GM21423 (cell line): Measurements from ENCODE around the gene DDX24.

Experiments used
- ATAC-seq: cut with Tn5 transposase; IDR thresholded peaks from one replicate; pipeline ENCODE4 v1.9.1; 2021; ENCODE audit warnings: mild to moderate bottlenecking, moderate library complexity; ENCODE audit not compliant: unreplicated experiment

The DDX24 gene, protein sequence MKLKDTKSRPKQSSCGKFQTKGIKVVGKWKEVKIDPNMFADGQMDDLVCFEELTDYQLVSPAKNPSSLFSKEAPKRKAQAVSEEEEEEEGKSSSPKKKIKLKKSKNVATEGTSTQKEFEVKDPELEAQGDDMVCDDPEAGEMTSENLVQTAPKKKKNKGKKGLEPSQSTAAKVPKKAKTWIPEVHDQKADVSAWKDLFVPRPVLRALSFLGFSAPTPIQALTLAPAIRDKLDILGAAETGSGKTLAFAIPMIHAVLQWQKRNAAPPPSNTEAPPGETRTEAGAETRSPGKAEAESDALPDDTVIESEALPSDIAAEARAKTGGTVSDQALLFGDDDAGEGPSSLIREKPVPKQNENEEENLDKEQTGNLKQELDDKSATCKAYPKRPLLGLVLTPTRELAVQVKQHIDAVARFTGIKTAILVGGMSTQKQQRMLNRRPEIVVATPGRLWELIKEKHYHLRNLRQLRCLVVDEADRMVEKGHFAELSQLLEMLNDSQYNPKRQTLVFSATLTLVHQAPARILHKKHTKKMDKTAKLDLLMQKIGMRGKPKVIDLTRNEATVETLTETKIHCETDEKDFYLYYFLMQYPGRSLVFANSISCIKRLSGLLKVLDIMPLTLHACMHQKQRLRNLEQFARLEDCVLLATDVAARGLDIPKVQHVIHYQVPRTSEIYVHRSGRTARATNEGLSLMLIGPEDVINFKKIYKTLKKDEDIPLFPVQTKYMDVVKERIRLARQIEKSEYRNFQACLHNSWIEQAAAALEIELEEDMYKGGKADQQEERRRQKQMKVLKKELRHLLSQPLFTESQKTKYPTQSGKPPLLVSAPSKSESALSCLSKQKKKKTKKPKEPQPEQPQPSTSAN

DNA sequence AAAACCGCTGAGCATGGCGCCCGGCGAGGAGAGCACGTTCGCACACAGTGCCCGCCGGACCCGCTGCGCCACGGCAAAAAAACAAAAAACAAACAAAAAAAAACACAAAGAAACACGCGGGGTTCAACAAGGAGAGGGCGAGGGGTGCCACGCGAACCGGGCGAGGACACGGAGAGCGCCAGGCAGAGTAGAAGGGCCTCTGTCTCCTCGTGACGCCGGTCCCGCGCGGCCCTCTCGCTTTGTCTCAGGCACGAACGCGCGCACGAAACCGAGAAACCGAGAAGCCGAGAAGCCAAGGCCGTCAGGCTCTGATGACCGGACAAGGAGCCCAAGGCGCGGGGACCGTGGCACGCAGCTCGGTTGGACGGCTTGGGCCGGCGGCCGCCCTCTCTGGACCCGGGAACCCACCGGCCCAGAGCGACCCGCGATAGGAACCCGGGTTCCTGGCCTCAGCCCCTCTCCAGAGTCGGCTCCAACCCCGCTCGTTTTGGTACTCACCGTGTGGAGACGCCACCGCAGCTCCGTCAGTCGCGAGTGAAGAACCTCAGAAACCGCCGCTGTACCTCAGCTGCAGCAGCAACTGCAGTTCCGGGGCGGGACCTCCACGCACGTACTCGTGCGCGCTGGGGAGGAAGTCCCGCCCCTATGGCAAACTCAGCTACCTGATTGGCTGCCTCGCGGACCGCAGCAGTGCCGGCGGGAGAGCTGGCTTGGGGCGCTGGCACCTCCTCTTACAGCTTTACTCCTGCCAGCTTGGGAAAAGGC, at the start of gene DDX24, which contains the start of gene IFI27L1:
Gene DDX24, minus strand, starts transcription at position 582 of the 765 bp plus-strand sequence. CDS start 1,460 bp downstream, outside the sequence.
Gene IFI27L1, plus strand, starts transcription at position 690 of the 765 bp plus-strand sequence. CDS start 15,628 bp downstream, outside the sequence.
- peak; percentile 98 for ATAC-seq

DNA sequence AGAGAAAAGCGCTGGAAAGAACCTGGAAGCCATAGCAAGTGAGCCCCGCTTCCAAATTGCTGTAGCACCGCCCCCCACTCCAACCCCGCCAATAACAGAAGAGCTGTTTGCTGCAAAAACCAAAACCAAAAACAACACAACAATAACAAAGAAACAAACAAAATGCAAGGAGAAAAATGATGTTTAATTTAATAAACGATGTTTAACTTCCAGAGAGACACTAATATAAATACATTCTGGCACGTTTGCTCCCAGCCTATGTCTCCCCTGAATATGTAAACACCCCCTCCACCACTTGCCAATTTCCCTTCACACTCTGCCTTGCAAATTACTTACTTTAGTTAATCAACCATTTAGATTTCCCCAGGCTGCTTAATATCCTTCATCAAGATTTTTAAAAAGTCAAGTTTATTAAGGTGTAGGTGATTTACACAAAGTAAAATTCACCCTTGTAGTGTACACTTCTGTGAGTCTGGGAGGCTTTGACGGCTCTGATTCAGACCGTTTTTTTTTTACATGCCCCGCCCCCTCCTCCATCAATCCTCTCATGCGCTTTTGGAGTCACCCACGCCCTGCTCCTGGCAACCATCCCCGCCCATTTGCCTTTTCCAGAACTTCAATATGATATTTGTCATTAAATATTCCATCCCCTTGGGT, 48.9 kb upstream of the DDX24 start:
- ATAC-seq, result no peak

DNA sequence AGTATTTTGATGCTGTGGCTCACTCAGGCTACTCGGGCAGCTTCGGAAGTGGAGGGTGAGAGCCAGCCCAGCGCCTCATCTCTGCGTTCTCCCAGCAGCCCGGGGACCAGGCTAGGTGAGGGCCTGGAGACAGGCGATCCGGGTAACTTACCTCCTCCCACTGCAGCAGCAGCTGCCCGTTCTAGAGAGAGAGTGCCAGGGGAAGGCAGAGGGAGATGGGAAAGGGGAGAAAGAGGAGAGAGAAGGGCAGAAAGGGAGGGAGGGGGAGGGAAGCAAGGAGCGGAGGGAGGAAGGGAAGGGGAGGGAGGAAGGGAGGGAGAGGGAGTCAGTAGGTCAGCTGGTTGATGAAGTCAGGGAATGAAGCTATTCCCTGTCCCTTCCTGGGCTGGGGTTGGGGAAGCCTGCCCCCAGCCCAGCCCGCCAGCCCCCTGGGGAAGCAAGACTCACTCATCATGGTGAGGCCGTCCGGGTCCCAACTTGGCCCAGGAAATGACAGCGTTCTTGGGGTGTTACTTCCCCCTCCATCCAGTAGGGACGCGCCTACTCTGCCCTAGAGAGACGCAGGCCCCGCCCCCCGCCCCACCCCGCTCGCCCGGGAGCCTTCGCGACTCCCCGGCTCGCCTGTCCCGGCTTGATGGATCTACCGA, 48.2 kb upstream of the DDX24 start, which contains the start of gene IFI27L2:
Gene IFI27L2, minus strand, starts transcription at position 494 of the 647 bp plus-strand sequence. Its CDS starts 40 bp downstream, at position 454.
- peak; percentile 97 for ATAC-seq

DNA sequence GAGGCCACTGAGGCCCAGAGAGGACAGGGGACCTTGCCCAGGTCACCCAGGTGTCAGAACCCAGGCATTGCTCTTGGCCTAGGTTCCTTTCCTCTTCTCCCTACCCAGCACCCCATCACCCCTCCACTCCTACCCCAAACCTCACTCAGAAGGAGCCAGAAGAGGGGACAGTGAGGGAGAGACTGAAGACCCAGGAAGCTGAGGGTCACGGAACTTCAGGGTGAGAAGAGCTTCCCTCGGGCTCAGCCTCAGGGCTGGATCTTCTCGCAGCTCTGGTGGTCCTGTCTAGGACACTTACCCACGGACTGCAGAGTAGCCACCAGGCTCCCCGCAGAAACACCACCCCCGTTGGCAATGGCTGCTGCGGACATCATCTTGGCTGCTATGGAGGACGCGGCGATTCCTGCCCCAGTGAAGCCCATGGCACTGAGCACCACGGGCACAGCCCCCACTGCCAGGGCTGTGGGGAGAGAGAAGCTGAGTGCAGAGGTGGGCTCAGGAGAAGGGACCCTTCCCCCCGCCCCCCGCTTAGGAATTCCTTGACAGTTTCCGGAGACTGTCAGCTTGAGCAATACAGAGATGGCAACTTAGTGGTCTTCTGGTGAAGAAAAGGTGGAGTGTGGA, 47.3 kb upstream of the DDX24 start:
- no peak for ATAC-seq

DNA sequence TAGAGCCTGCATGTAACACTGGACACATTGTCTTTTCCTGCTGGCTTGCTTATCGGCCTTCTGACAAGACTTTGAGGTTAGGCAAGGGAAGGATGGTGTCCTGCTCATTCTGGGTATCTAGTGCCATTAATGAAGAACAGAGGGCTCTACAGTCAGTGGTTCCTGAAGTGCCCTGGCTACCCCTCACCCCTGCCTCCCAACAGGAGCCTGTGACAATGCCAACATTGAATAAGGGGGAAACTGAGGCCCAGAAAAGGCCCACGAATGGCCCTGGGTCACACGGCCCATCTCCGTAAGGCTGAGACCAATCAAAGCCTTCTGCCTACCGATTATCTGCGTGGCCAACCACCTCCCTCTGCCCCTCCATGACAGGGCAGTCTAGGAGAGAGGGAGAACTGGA, 46.3 kb upstream of the DDX24 start:
- ATAC-seq, result no peak

GRCh38 chr14:94126800-94127199, 45.8 kb upstream of the DDX24 start:
- no peak for ATAC-seq

DNA sequence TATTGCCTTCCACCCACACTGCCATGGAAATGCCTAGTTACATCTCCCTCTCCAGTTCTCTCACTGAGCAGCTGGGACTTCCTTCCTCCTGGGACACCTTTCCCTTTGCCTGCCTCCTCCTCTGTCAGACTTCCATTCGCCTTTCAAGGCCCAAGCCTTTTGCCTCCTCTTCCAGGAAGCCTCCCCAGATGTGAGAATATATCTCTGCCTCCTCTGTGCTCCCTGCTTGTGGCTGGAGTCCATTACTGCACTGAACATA, 45.3 kb upstream of the DDX24 start:
- ATAC-seq, result no peak

DNA sequence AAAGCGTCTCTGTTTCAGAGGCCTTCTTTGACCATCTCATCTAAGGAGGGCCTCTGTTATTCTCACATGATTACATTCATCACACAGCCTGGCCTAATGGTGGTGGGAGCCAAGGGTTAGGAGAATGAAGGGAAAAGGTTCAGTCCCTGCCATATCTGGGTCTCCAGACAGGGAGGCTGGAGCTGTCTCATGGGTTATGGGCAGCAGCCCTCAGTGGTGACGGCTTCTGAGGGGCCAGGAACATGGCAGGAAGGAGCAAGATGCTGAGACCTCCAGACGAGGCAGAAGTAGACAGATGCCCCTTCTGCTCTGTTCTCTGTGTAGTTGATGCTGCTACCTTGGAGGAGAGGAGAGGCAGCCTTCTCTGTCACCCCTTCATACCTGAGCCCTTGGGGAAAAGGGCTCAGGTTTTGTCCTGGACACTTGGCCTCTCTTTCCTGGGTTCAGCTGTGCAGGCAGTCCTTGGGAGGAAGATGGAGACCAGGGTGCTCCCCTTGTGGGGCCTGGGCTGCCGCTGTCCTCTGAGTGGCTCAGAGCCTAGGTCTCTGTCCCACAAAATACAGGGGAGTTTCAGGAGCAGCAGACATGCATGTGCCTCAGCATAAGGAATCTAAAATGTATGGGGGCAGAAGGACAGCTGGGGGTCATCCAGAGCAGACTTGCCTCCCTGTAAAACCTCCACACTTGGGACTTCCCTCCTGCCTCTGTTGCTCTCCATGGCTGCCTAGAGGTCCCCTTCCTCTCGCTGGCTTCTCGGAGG, 44.8 kb upstream of the DDX24 start:
- no peak for ATAC-seq

GRCh38 chr14:94124582-94125377, 43.8 kb upstream of the DDX24 start:
- ATAC-seq, result no peak

- no peak for ATAC-seq
These were observed 42.9 kb upstream of the DDX24 start for GRCh38 chr14:94123868-94124267.

GRCh38 chr14:94123296-94123695, 42.3 kb upstream of the DDX24 start:
- ATAC-seq, result no peak

- ATAC-seq, result no peak
These were observed 41.4 kb upstream of the DDX24 start for GRCh38 chr14:94122438-94122837.

GRCh38 chr14:94121485-94121884, 40.5 kb upstream of the DDX24 start:
- no peak for ATAC-seq

GRCh38 chr14:94120667-94121340, 39.8 kb upstream of the DDX24 start:
- ATAC-seq, result no peak

DNA sequence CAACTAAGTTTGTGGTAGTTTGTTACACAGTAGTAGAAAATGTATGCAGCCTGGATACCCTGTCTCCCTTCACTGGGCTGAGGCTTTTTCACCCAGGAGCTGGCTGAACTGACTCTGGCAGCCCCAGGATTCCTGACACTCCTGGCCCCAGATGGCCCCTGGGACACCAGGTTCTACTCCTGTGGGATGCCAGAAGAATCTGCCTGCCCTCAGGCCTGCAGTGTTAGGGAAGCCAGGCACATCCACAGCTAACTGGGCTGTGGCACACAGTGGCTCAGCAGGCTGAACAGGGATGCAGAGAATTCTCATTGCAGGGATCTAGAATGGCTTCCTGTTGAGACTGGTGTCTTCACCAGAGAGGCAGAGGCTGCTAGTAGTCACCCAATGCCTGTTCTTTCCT, 38.1 kb upstream of the DDX24 start:
- ATAC-seq, result no peak

DNA sequence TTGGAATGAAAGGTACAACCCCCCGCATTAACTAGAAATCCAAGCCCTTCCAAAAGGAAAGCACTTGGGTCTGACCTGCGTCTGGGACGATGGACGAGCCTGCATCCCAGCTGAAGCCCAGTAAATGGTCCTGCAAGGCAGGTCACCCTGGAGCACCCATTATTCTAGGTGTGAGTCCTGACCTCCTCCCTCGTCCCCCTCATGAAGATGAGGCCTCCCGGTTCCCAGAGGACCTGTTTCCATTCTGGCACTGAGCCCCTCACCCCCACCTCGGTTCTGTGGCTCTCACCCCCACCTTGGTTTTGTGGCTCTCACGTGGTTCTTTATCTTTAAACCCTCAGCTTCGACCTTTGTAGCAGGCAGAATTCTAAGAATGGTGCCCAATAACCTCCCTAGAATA, 36.9 kb upstream of the DDX24 start:
- ATAC-seq, result no peak

DNA sequence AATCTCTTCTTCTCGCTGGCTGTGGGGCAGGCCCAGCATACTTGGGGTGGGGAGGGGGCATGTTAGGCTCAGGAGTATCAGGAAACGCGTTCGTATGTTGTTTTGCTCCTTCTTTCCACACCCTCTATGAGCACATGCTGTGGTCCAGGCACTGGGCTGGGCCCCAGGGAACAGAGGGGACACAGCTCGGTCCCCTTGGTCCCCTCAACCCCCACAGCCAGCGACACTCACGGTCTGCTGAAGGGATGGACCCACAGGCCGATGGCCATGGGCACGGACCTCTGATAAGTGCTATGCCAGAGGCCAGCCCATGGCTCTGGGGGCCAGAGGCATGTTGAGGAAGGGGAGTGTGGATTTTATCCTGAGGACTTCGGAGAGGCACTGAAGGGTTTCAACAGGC, 35.7 kb upstream of the DDX24 start:
- no peak for ATAC-seq

GRCh38 chr14:94115631-94116030, 34.6 kb upstream of the DDX24 start:
- no peak for ATAC-seq
